Neural cell (in vitro differentiated cells): ENCODE results near the gene MT1H.

ENCODE experiments used
- CTCF ChIP-seq: fragments of 450-650 bp; IDR thresholded peaks from 2 replicates; pipeline ENCODE4 v1.5.1; 2014; ENCODE audit warnings: antibody characterized with exemption, mild to moderate bottlenecking, moderate library complexity; ENCODE audit not compliant: poor library complexity, severe bottlenecking
- EP300 ChIP-seq: fragments of 450-650 bp; conservative IDR thresholded peaks from 2 replicates; pipeline ENCODE4 v1.6.1; 2014; ENCODE audit warnings: antibody characterized with exemption, mild to moderate bottlenecking, moderate library complexity; ENCODE audit not compliant: poor library complexity, severe bottlenecking
- EZH2 ChIP-seq: fragments of 200-600, 300-800 bp; shearing (Covaris generic), sonication (generic); IDR thresholded peaks from 2 replicates; pipeline ENCODE4 v1.6.1; 2014; ENCODE audit warnings: antibody characterized with exemption, low read length, borderline replicate concordance, mild to moderate bottlenecking; ENCODE audit not compliant: insufficient read depth, poor library complexity, severe bottlenecking
- MXI1 ChIP-seq: fragments of 450-650 bp; conservative IDR thresholded peaks from 2 replicates; pipeline ENCODE4 v1.6.1; 2014; ENCODE audit warnings: antibody characterized with exemption, mild to moderate bottlenecking; ENCODE audit not compliant: poor library complexity, severe bottlenecking
- POLR2AphosphoS5 ChIP-seq: IDR thresholded peaks from 2 replicates; pipeline ENCODE4 v1.6.1; 2012
- RAD21 ChIP-seq: fragments of 450-650 bp; conservative IDR thresholded peaks from 2 replicates; pipeline ENCODE4 v1.6.1; 2014; ENCODE audit warnings: antibody characterized with exemption, mild to moderate bottlenecking, moderate library complexity
- REST ChIP-seq: IDR thresholded peaks from 2 replicates; pipeline ENCODE4 v1.6.1; 2012; ENCODE audit warnings: borderline replicate concordance
- SMC3 ChIP-seq: fragments of 450-650 bp; conservative IDR thresholded peaks from 2 replicates; pipeline ENCODE4 v1.6.1; 2014; ENCODE audit warnings: antibody characterized with exemption, mild to moderate bottlenecking, moderate library complexity; ENCODE audit not compliant: poor library complexity
- TAF1 ChIP-seq: IDR thresholded peaks from 2 replicates; pipeline ENCODE4 v1.6.1; 2012; ENCODE audit warnings: low read depth

DNA sequence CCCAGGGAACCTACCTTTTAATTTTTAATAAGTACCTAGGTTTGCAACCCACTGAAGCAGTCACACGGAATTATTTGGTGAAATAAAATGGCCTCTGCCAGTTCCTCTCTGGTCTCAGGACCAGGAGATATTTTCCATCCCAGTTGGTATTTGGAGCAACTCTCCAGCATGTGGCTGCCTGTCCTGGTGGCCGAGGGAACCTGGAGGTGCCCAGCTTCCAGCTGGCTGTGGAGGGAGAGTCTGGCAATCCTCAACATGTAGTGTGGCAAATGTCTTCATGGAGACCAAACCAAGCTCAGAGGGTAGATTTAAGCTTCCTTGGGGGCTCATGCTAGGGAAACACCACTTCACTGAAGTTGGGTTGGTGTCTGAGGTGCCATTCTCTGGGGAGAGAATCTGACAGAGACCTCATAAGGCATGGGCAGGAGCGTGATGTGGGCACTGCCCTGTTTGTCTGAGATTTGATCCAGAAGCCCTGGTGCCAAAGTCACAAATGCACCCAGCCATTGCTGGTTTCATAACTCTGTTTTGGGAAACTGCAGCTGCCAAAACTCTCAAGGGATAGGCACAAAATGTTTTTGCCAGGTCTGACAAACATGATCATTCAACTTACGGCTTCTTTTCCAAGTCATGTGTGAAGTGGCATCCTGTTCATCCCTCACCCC lies 15.4 kb downstream of the MT1H start:
- TF ChIP-seq EZH2 (no peak), RAD21 (no peak), POLR2AphosphoS5 (no peak), CTCF (no peak), EP300 (no peak), REST (no peak), TAF1 (no peak), MXI1 (no peak), SMC3 (no peak)
